SK-N-SH treated with all-trans-retinoic acid at 6 μM for 48 hours (cell line): ENCODE data around the gene ARHGAP10.

Experiments
- ARNTL ChIP-seq: fragments of 450-650 bp; formaldehyde crosslinking; IDR thresholded peaks from 2 replicates; pipeline ENCODE4 v1.5.0; 2020; ENCODE audit warnings: low read depth, mild to moderate bottlenecking, moderate library complexity, borderline replicate concordance
- BACH2 ChIP-seq: fragments of 250-450 bp; sonication (Bioruptor Pico); IDR thresholded peaks from 2 replicates; pipeline ENCODE4 v1.9.0; 2021; ENCODE audit warnings: mild to moderate bottlenecking, borderline replicate concordance
- ESRRG ChIP-seq: fragments of 250-450 bp; sonication (Bioruptor Pico); IDR thresholded peaks from 2 replicates; pipeline ENCODE4 v1.6.1; 2021; ENCODE audit warnings: mild to moderate bottlenecking
- PATZ1 ChIP-seq: fragments of 250-450 bp; sonication (Bioruptor Pico); IDR thresholded peaks from 2 replicates; pipeline ENCODE4 v1.8.0; 2020; ENCODE audit warnings: mild to moderate bottlenecking, moderate library complexity, borderline replicate concordance
- RARB ChIP-seq: fragments of 250-450 bp; sonication (Bioruptor Pico); IDR thresholded peaks from 2 replicates; pipeline ENCODE4 v1.8.0; 2021; ENCODE audit warnings: mild to moderate bottlenecking, moderate library complexity
- SNAI2 ChIP-seq: fragments of 250-450 bp; sonication (Bioruptor Pico); IDR thresholded peaks from 2 replicates; pipeline ENCODE4 v1.5.0; 2020; ENCODE audit warnings: mild to moderate bottlenecking, moderate library complexity
- TOX ChIP-seq: fragments of 250-450 bp; sonication (Bioruptor Pico); IDR thresholded peaks from 2 replicates; pipeline ENCODE4 v1.8.0; 2021; ENCODE audit warnings: mild to moderate bottlenecking, moderate library complexity, borderline replicate concordance
- ZFP3 ChIP-seq: fragments of 250-450 bp; sonication (Bioruptor Pico); IDR thresholded peaks from 2 replicates; pipeline ENCODE4 v1.5.0; 2020; ENCODE audit warnings: mild to moderate bottlenecking, moderate library complexity
- TF ChIP-seq, protein P1 (sequence below): fragments of 250-450 bp; sonication (Bioruptor Pico); IDR thresholded peaks from 2 replicates; pipeline ENCODE4 v1.5.0; 2020; ENCODE audit warnings: mild to moderate bottlenecking, moderate library complexity
- TF ChIP-seq, protein P2 (sequence below): fragments of 250-450 bp; sonication (Bioruptor Pico); IDR thresholded peaks from 2 replicates; pipeline ENCODE4 v1.8.0; 2021; ENCODE audit warnings: low read depth, mild to moderate bottlenecking, moderate library complexity, borderline replicate concordance

- no peak for TF ChIP-seq PATZ1
- no peak for TF ChIP-seq ARNTL (CRISPR knock-in tag)
- no peak for TF ChIP-seq BACH2 (CRISPR knock-in tag)
- TF ChIP-seq, protein P1, sequence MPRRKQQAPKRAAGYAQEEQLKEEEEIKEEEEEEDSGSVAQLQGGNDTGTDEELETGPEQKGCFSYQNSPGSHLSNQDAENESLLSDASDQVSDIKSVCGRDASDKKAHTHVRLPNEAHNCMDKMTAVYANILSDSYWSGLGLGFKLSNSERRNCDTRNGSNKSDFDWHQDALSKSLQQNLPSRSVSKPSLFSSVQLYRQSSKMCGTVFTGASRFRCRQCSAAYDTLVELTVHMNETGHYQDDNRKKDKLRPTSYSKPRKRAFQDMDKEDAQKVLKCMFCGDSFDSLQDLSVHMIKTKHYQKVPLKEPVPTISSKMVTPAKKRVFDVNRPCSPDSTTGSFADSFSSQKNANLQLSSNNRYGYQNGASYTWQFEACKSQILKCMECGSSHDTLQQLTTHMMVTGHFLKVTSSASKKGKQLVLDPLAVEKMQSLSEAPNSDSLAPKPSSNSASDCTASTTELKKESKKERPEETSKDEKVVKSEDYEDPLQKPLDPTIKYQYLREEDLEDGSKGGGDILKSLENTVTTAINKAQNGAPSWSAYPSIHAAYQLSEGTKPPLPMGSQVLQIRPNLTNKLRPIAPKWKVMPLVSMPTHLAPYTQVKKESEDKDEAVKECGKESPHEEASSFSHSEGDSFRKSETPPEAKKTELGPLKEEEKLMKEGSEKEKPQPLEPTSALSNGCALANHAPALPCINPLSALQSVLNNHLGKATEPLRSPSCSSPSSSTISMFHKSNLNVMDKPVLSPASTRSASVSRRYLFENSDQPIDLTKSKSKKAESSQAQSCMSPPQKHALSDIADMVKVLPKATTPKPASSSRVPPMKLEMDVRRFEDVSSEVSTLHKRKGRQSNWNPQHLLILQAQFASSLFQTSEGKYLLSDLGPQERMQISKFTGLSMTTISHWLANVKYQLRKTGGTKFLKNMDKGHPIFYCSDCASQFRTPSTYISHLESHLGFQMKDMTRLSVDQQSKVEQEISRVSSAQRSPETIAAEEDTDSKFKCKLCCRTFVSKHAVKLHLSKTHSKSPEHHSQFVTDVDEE (CRISPR knock-in tag) = no peak
- no peak for TF ChIP-seq ESRRG
- TF ChIP-seq TOX = no peak
- no peak for TF ChIP-seq ZFP3 (CRISPR knock-in tag)
- TF ChIP-seq, protein P2, sequence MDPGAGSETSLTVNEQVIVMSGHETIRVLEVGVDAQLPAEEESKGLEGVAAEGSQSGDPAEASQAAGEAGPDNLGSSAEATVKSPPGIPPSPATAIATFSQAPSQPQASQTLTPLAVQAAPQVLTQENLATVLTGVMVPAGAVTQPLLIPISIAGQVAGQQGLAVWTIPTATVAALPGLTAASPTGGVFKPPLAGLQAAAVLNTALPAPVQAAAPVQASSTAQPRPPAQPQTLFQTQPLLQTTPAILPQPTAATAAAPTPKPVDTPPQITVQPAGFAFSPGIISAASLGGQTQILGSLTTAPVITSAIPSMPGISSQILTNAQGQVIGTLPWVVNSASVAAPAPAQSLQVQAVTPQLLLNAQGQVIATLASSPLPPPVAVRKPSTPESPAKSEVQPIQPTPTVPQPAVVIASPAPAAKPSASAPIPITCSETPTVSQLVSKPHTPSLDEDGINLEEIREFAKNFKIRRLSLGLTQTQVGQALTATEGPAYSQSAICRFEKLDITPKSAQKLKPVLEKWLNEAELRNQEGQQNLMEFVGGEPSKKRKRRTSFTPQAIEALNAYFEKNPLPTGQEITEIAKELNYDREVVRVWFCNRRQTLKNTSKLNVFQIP (CRISPR knock-in tag) = no peak
- TF ChIP-seq RARB (CRISPR knock-in tag) = no peak
- TF ChIP-seq SNAI2 (CRISPR knock-in tag) = no peak
Measured at GRCh38 chr4:147844781-147845180, 112.9 kb downstream of the ARHGAP10 start.
